CD8-positive, alpha-beta memory T cell (primary cell): ENCODE results near the gene NOX5. TPM values are rescaled to one million over a fixed set of nuclear protein-coding genes. Genes with fewer than 3 reads are reported as not detected.

Source experiments
- CTCF ChIA-PET: fragments of 350-600 bp; sonication (Branson Sonifier 250); formaldehyde crosslinking; loops from one replicate; lab custom pipeline; 2021; ENCODE audit warnings: antibody characterized with exemption; lab: Charles Lee
- POLR2A ChIA-PET: fragments of 350-600 bp; sonication (Branson Sonifier 250); formaldehyde crosslinking; loops from one replicate; lab custom pipeline; 2021; ENCODE audit warnings: antibody characterized with exemption; lab: Charles Lee
- DNase-seq, 5 donors: peaks; one replicate each; pipeline versions ENCODE4 v3.0.0 to v3.0.0-alpha.2; 2020 to 2022; ENCODE audit warnings: mixed read lengths in 1 of 5
- H3K27ac ChIP-seq: one replicate; pipeline ENCODE4 v1.7.0; 2013; ENCODE audit warnings: low read depth, mild to moderate bottlenecking, low read length, moderate library complexity
- H3K27me3 ChIP-seq: 2 replicates; pipeline ENCODE4 v1.7.0; 2013; ENCODE audit warnings: low read length, mild to moderate bottlenecking; ENCODE audit not compliant: insufficient read depth, poor library complexity, severe bottlenecking
- H3K36me3 ChIP-seq: 2 replicates; pipeline ENCODE4 v1.7.0; 2013; ENCODE audit warnings: mild to moderate bottlenecking, low read length, moderate library complexity; ENCODE audit not compliant: insufficient read depth
- H3K4me1 ChIP-seq: 2 replicates; pipeline ENCODE4 v1.7.0; 2013; ENCODE audit warnings: mild to moderate bottlenecking, low read length, moderate library complexity; ENCODE audit not compliant: insufficient read depth
- H3K4me3 ChIP-seq: 2 replicates; pipeline ENCODE4 v1.7.0; 2013; ENCODE audit warnings: mild to moderate bottlenecking, low read length
- H3K9me3 ChIP-seq: 2 replicates; pipeline ENCODE4 v1.7.0; 2013; ENCODE audit warnings: mild to moderate bottlenecking, low read length
- H3K27ac Mint-ChIP-seq, 8 donors: one replicate each; pipeline ENCODE4 v1.8.0; 2020 to 2021; ENCODE audit warnings: mixed read lengths in 8 of 8, mild to moderate bottlenecking in 6 of 8, inconsistent platforms in 3 of 8, moderate library complexity in 3 of 8
- H3K27me3 Mint-ChIP-seq, 2 donors: one replicate each; pipeline ENCODE4 v1.8.0; 2020 to 2021; ENCODE audit warnings: mixed read lengths in 2 of 2, mild to moderate bottlenecking in 1 of 2, moderate library complexity in 1 of 2
- H3K36me3 Mint-ChIP-seq, 3 donors: one replicate each; pipeline ENCODE4 v1.8.0; 2020 to 2021; ENCODE audit warnings: mixed read lengths in 3 of 3, inconsistent platforms in 1 of 3, mild to moderate bottlenecking in 1 of 3
- H3K4me1 Mint-ChIP-seq, 3 donors: one replicate each; pipeline ENCODE4 v1.8.0; 2020 to 2021; ENCODE audit warnings: mixed read lengths in 3 of 3, inconsistent platforms in 1 of 3, mild to moderate bottlenecking in 1 of 3
- H3K4me3 Mint-ChIP-seq, 7 donors: one replicate each; pipeline ENCODE4 v1.8.0; 2020 to 2021; ENCODE audit warnings: mixed read lengths in 7 of 7, mild to moderate bottlenecking in 6 of 7, moderate library complexity in 4 of 7, inconsistent platforms in 2 of 7
- H3K9me3 Mint-ChIP-seq, 5 donors: one replicate each; pipeline ENCODE4 v1.8.0; 2020 to 2022; ENCODE audit warnings: mixed read lengths in 5 of 5, mild to moderate bottlenecking in 3 of 5, moderate library complexity in 2 of 5, inconsistent platforms in 1 of 5
- polyA plus RNA-seq: library from polyadenylated mRNA; unstranded; fragments of 300-500 nt; fragmentation: Illumina TruSeq; gene quantifications from one replicate; pipeline ENCODE4 v1.2.3, GENCODE V29; 2021
- total RNA-seq, 2 experiments: library from RNA; stranded (reverse); gene quantifications; one replicate each; pipeline ENCODE4 v1.2.3, GENCODE V29; 2021

Gene NOX5
- total and polyA plus RNA-seq, 3 experiments from 2014 or later = not detected

DNA sequence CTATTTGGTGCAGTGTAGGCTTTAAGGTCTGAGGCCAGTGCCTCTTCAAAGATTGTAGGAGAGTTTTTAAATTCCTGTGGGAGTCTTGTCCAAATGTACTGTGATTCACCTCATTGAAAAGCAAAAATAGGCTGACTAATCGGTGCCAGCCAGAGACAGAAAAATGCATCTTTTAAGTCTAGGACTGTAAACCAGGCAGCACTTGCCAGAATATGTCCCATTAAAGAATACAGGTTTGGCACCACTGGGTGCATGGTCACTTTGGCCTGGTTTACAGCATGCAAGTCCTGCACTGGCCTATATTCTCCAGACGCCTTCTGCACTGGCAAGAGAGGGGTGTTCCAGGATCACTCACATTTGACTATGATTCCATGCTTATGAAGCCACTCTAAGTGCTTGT lies 20.3 kb upstream of the NOX5 start:
- H3K36me3 Mint-ChIP-seq = no peaks in the 10 kb centered on the region
- H3K36me3 ChIP-seq = no peaks in the 10 kb centered on the region
- H3K9me3 Mint-ChIP-seq = no peaks in the 10 kb centered on the region
- ChIA-PET CTCF (no interaction called here), POLR2A (no interaction called here)
- peak overlapping the region in 1 of 8 donors; percentile 1 for H3K27ac Mint-ChIP-seq
- peaks cover 0 to 16% of the 10 kb centered on the region in 2 donors for H3K27me3 Mint-ChIP-seq
- H3K27me3 ChIP-seq = no peaks in the 10 kb centered on the region
- no peak overlapping the region for H3K4me3 Mint-ChIP-seq
- DNase-seq = no peak
- H3K9me3 ChIP-seq = no peaks in the 10 kb centered on the region
- H3K27ac ChIP-seq = no peak overlapping the region
- H3K4me3 ChIP-seq = no peak overlapping the region
- H3K4me1 Mint-ChIP-seq = no peaks in the 10 kb centered on the region
- H3K4me1 ChIP-seq = no peaks in the 10 kb centered on the region

- H3K36me3 ChIP-seq = no peaks in the 10 kb centered on the region
- H3K4me3 ChIP-seq = no peak overlapping the region
- CTCF ChIA-PET = no interaction called here
- Mint-ChIP-seq H3K27me3 (peaks cover 0 to 16% of the 10 kb centered on the region in 2 donors), H3K27ac (no peak overlapping the region), H3K4me1 (no peaks in the 10 kb centered on the region), H3K9me3 (no peaks in the 10 kb centered on the region), H3K36me3 (no peaks in the 10 kb centered on the region), H3K4me3 (no peak overlapping the region)
- H3K27ac ChIP-seq = no peak overlapping the region
- H3K4me1 ChIP-seq = no peaks in the 10 kb centered on the region
- H3K9me3 ChIP-seq = no peaks in the 10 kb centered on the region
- no peak for DNase-seq
- no peaks in the 10 kb centered on the region for H3K27me3 ChIP-seq
- POLR2A ChIA-PET = no interaction called here
These were observed 19.3 kb upstream of the NOX5 start for GRCh38 chr15:68994981-68995761.

DNA sequence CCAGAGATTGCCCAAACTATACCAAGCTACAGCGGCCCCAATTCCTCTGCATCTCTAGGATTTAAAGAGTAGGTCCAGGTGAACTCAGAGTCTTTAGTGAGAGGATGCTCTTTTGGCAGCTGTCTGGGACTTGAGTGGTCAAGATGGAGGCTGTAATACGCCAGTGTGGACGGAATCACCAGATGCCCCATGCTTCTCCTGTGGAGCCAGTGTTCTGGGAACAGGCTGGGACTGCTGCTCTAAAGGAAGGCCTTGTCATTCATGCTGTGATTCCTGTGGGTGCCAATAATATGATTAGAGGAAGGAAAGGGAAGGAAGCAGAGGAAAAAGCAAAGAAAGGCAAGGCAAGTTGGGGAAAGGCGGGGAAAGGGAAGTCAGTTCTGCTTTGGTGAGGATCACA lies 17.4 kb upstream of the NOX5 start:
- no peaks in the 10 kb centered on the region for H3K27me3 ChIP-seq
- no peaks in the 10 kb centered on the region for H3K4me1 ChIP-seq
- Mint-ChIP-seq H3K27me3 (peaks cover 0 to 13% of the 10 kb centered on the region in 2 donors), H3K36me3 (no peaks in the 10 kb centered on the region), H3K27ac (no peak overlapping the region), H3K4me1 (no peaks in the 10 kb centered on the region), H3K4me3 (no peak overlapping the region), H3K9me3 (no peaks in the 10 kb centered on the region)
- no peak overlapping the region for H3K4me3 ChIP-seq
- no peak overlapping the region for H3K27ac ChIP-seq
- ChIA-PET CTCF (no interaction called here), POLR2A (no interaction called here)
- H3K36me3 ChIP-seq = no peaks in the 10 kb centered on the region
- no peaks in the 10 kb centered on the region for H3K9me3 ChIP-seq
- DNase-seq = no peak

- Mint-ChIP-seq H3K27ac (no peak overlapping the region), H3K4me1 (no peaks in the 10 kb centered on the region), H3K4me3 (no peak overlapping the region), H3K36me3 (no peaks in the 10 kb centered on the region), H3K27me3 (peaks cover 0 to 18% of the 10 kb centered on the region in 2 donors), H3K9me3 (peaks cover 0 to 4% (median 0%) of the 10 kb centered on the region in 5 donors)
- Histone ChIP-seq H3K27me3 (no peaks in the 10 kb centered on the region), H3K4me1 (no peaks in the 10 kb centered on the region), H3K36me3 (no peaks in the 10 kb centered on the region), H3K27ac (no peak overlapping the region), H3K4me3 (no peak overlapping the region), H3K9me3 (no peaks in the 10 kb centered on the region)
- no peak for DNase-seq
- POLR2A ChIA-PET = no interaction called here
- CTCF ChIA-PET = no interaction called here
These were observed 16.3 kb upstream of the NOX5 start for GRCh38 chr15:68997930-68998777.

- DNase-seq = no peak
- no peak overlapping the region for H3K27ac Mint-ChIP-seq
These were observed 15.4 kb upstream of the NOX5 start for GRCh38 chr15:68999091-68999490.

GRCh38 chr15:69000091-69000490 lies 14.4 kb upstream of the NOX5 start:
- ChIA-PET POLR2A (no interaction called here), CTCF (no interaction called here)
- no peak overlapping the region for H3K4me3 Mint-ChIP-seq
- no peaks in the 10 kb centered on the region for H3K36me3 Mint-ChIP-seq
- Histone ChIP-seq H3K27me3 (no peaks in the 10 kb centered on the region), H3K9me3 (no peaks in the 10 kb centered on the region), H3K36me3 (no peaks in the 10 kb centered on the region), H3K4me1 (no peaks in the 10 kb centered on the region), H3K4me3 (no peak overlapping the region), H3K27ac (no peak overlapping the region)
- no peak overlapping the region for H3K27ac Mint-ChIP-seq
- no peak for DNase-seq
- peaks cover 0 to 4% (median 2%) of the 10 kb centered on the region in 5 donors for H3K9me3 Mint-ChIP-seq
- H3K27me3 Mint-ChIP-seq = peaks cover 0 to 19% of the 10 kb centered on the region in 2 donors
- H3K4me1 Mint-ChIP-seq = no peaks in the 10 kb centered on the region

More at GRCh38 chr15:68999091-68999490, 15.4 kb upstream of the NOX5 start:
- peaks cover 0 to 19% of the 10 kb centered on the region in 2 donors for H3K27me3 Mint-ChIP-seq
- Histone ChIP-seq H3K4me1 (no peaks in the 10 kb centered on the region), H3K9me3 (no peaks in the 10 kb centered on the region), H3K36me3 (no peaks in the 10 kb centered on the region), H3K27ac (no peak overlapping the region), H3K27me3 (no peaks in the 10 kb centered on the region), H3K4me3 (no peak overlapping the region)
- no peaks in the 10 kb centered on the region for H3K36me3 Mint-ChIP-seq
- no peaks in the 10 kb centered on the region for H3K4me1 Mint-ChIP-seq
- H3K4me3 Mint-ChIP-seq = no peak overlapping the region
- ChIA-PET CTCF (no interaction called here), POLR2A (no interaction called here)
- H3K9me3 Mint-ChIP-seq = peaks cover 0 to 4% (median 2%) of the 10 kb centered on the region in 5 donors

- no peaks in the 10 kb centered on the region for H3K4me1 Mint-ChIP-seq
- H3K27me3 ChIP-seq = no peaks in the 10 kb centered on the region
- no peaks in the 10 kb centered on the region for H3K36me3 Mint-ChIP-seq
- H3K27ac Mint-ChIP-seq = no peak overlapping the region
- no peaks in the 10 kb centered on the region for H3K4me1 ChIP-seq
- H3K27me3 Mint-ChIP-seq = peaks cover 3 to 19% of the 10 kb centered on the region in 2 donors
- no peak for DNase-seq
- POLR2A ChIA-PET = no interaction called here
- no peaks in the 10 kb centered on the region for H3K9me3 ChIP-seq
- CTCF ChIA-PET = no interaction called here
- H3K36me3 ChIP-seq = no peaks in the 10 kb centered on the region
- no peak overlapping the region for H3K4me3 ChIP-seq
- H3K27ac ChIP-seq = no peak overlapping the region
- H3K4me3 Mint-ChIP-seq = no peak overlapping the region
- H3K9me3 Mint-ChIP-seq = peaks cover 5 to 9% (median 7%) of the 10 kb centered on the region in 5 donors
These were observed 13.6 kb upstream of the NOX5 start for GRCh38 chr15:69000725-69001503.
